ENCODE results near the gene ZMAT5. TPM values are rescaled to one million over a fixed set of nuclear protein-coding genes. Genes with fewer than 3 reads are reported as not detected.

ZMAT5 gene
- total RNA-seq, 1 donor from 2014 or later = 18.8 TPM

DNA sequence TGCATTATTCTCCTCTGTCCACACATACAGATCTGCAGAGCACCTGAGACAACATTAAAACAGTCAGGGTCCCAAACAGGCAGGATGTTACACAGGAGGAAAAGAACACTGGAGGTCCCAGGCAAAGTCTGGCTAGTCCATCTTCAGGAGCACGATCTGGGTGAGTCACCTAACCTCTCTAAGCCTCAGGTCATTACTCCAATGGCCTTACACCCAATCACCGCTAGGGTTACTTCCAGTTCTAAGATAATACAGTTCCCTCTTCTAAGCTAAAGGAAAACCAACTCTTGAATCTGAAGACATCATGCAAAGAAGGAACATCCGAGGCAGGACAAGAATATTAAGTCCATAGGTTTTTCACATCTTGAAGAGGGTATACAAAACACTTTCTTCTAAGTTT is 46.8 kb upstream of the ZMAT5 start:
- no peak overlapping the region for H3K27ac Mint-ChIP-seq (ENCODE audit: unreplicated experiment)
- no peaks in the 10 kb centered on the region for H3K27me3 Mint-ChIP-seq (ENCODE audit: low read depth)
- no peak for DNase-seq (ENCODE audit: low spot score)
- H3K9me3 Mint-ChIP-seq (ENCODE audit: low read depth) = no peaks in the 10 kb centered on the region
- peak; percentile 13 for TF ChIP-seq CTCF (IDR thresholded peaks at IDR 0.05)
- H3K4me3 Mint-ChIP-seq (ENCODE audit: unreplicated experiment) = no peak overlapping the region
- peaks cover 34% of the 10 kb centered on the region for H3K36me3 Mint-ChIP-seq (ENCODE audit: low read depth)
- no peaks in the 10 kb centered on the region for H3K4me1 Mint-ChIP-seq (ENCODE audit: low read depth)

GRCh38 chr22:29813126-29813525 is 46.3 kb upstream of the ZMAT5 start:
- DNase-seq (ENCODE audit: low spot score) = no peak
- H3K4me1 Mint-ChIP-seq (ENCODE audit: low read depth) = no peaks in the 10 kb centered on the region
- peaks cover 33% of the 10 kb centered on the region for H3K36me3 Mint-ChIP-seq (ENCODE audit: low read depth)
- no peak overlapping the region for H3K4me3 Mint-ChIP-seq (ENCODE audit: unreplicated experiment)
- no peak overlapping the region for H3K27ac Mint-ChIP-seq (ENCODE audit: unreplicated experiment)
- TF ChIP-seq CTCF (IDR thresholded peaks at IDR 0.05) = no peak
- no peaks in the 10 kb centered on the region for H3K9me3 Mint-ChIP-seq (ENCODE audit: low read depth)
- H3K27me3 Mint-ChIP-seq (ENCODE audit: low read depth) = no peaks in the 10 kb centered on the region

DNA sequence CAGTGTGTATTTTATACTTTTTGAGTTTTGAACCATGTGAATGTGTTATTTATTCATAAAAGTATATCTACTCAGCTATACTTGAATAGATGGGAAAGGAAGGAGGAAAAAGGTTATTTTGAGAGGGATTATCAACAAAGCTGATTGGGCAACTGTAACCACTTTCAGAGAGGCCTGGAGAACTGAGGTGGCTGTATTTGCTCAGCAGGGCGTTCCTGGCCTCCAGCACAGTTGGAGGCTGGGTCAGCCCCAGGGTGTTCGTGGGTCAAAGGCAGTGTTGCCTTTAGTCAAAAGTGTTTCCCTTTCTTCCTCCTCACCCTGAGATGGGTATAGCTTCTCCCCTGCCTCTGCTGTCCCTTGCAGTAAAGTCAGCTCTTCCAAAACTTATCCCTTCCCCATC is 44.6 kb upstream of the ZMAT5 start:
- no peaks in the 10 kb centered on the region for H3K9me3 Mint-ChIP-seq (ENCODE audit: low read depth)
- H3K27me3 Mint-ChIP-seq (ENCODE audit: low read depth) = no peaks in the 10 kb centered on the region
- H3K27ac Mint-ChIP-seq (ENCODE audit: unreplicated experiment) = no peak overlapping the region
- H3K36me3 Mint-ChIP-seq (ENCODE audit: low read depth) = peaks cover 37% of the 10 kb centered on the region
- H3K4me1 Mint-ChIP-seq (ENCODE audit: low read depth) = no peaks in the 10 kb centered on the region
- H3K4me3 Mint-ChIP-seq (ENCODE audit: unreplicated experiment) = no peak overlapping the region
- no peak for TF ChIP-seq CTCF (IDR thresholded peaks at IDR 0.05)
- DNase-seq (ENCODE audit: low spot score) = no peak

- Mint-ChIP-seq H3K9me3 (ENCODE audit: low read depth) (no peaks in the 10 kb centered on the region), H3K4me1 (ENCODE audit: low read depth) (no peaks in the 10 kb centered on the region), H3K27me3 (ENCODE audit: low read depth) (no peaks in the 10 kb centered on the region), H3K27ac (ENCODE audit: unreplicated experiment) (no peak overlapping the region), H3K4me3 (ENCODE audit: unreplicated experiment) (no peak overlapping the region), H3K36me3 (ENCODE audit: low read depth) (peaks cover 41% of the 10 kb centered on the region)
- no peak for DNase-seq (ENCODE audit: low spot score)
- no peak for TF ChIP-seq CTCF (IDR thresholded peaks at IDR 0.05)
These were observed 43.4 kb upstream of the ZMAT5 start for GRCh38 chr22:29810216-29810615.

- no peaks in the 10 kb centered on the region for H3K4me1 Mint-ChIP-seq (ENCODE audit: low read depth)
- DNase-seq (ENCODE audit: low spot score) = no peak
- no peak overlapping the region for H3K4me3 Mint-ChIP-seq (ENCODE audit: unreplicated experiment)
- no peaks in the 10 kb centered on the region for H3K9me3 Mint-ChIP-seq (ENCODE audit: low read depth)
- no peak overlapping the region for H3K27ac Mint-ChIP-seq (ENCODE audit: unreplicated experiment)
- H3K36me3 Mint-ChIP-seq (ENCODE audit: low read depth) = peaks cover 31% of the 10 kb centered on the region
- H3K27me3 Mint-ChIP-seq (ENCODE audit: low read depth) = no peaks in the 10 kb centered on the region
- TF ChIP-seq CTCF (IDR thresholded peaks at IDR 0.05) = no peak
These were observed 39.4 kb upstream of the ZMAT5 start for GRCh38 chr22:29806196-29806595.
